Chondrocyte (in vitro differentiated cells): Measurements from ENCODE around the gene ATP9A. TPM values are rescaled to one million over a fixed set of nuclear protein-coding genes. Genes with fewer than 3 reads are reported as not detected.

ENCODE experiments used
- DNase-seq: peaks from one replicate; pipeline ENCODE4 v3.0.0; 2021; ENCODE audit warnings: mixed read lengths, low spot score
- H3K27ac Mint-ChIP-seq: one replicate; pipeline ENCODE4 v1.8.0; 2021; ENCODE audit warnings: mild to moderate bottlenecking, moderate library complexity, mixed read lengths; ENCODE audit not compliant: unreplicated experiment
- H3K27me3 Mint-ChIP-seq: 2 replicates; pipeline ENCODE4 v1.8.0; 2021; ENCODE audit warnings: low read depth, mixed read lengths
- H3K36me3 Mint-ChIP-seq: 2 replicates; pipeline ENCODE4 v1.8.0; 2021; ENCODE audit warnings: low read depth, mixed read lengths
- H3K4me1 Mint-ChIP-seq: 2 replicates; pipeline ENCODE4 v1.8.0; 2021; ENCODE audit warnings: low read depth, mild to moderate bottlenecking, mixed read lengths
- H3K4me3 Mint-ChIP-seq: one replicate; pipeline ENCODE4 v1.8.0; 2021; ENCODE audit warnings: mild to moderate bottlenecking, moderate library complexity, mixed read lengths; ENCODE audit not compliant: unreplicated experiment
- H3K9me3 Mint-ChIP-seq: 2 replicates; pipeline ENCODE4 v1.8.0; 2021; ENCODE audit warnings: low read depth, mixed read lengths
- CTCF ChIP-seq: fragments of 200-600 bp; sonication (generic); IDR thresholded peaks from 2 replicates; pipeline ENCODE4 v1.5.0; 2021; ENCODE audit warnings: antibody characterized with exemption, mild to moderate bottlenecking, moderate library complexity
- total RNA-seq: library from RNA; stranded (reverse); gene quantifications from 3 replicates; pipeline ENCODE4 v1.2.1, GENCODE V29; 2021

Gene ATP9A
- total RNA-seq, 1 donor from 2014 or later: 43.1 TPM

DNA sequence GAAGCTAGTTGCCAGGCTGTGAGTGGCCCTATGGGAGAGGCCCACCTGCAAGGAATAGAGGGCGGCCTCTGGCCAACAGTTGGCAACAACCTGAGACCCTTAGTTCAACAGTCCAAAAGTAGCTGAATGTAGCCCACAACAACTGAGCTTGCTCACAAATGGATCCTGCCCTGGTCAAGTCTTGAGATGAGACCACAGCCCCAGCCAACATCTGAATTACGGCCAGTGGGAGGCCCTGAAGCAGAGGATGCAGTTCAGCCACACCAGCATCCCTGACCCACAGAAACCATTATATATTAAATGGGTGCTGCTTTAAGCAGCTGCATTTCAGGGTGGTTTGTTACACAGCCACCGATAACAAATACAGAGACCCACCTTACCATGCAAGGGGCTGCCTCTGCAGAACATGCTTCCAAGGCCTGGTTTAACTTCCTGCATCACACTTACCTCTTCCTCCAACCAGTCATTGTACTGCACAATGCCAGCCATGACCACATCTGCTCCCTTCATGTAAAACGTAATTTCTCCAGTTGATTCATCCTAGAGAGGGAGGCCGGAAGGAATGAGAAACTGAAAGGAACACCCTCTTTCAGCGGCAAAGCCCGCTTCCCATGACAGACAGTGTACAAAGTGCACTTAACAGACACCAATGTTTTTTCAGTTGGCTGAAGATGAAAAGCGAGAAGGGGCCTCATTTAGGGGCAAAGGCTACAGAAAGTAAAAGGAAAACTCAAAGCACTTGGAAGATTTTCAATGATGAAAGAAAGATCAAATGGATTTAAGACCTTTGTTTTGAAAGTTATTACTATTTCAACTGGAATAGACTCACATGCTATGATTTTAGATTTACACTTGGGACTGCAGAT lies 139.4 kb downstream of the ATP9A start:
- TF ChIP-seq CTCF: no peak
- Mint-ChIP-seq H3K36me3 (peaks cover 27% of the 10 kb centered on the region), H3K4me1 (peaks cover 30% of the 10 kb centered on the region), H3K27ac (no peak overlapping the region), H3K4me3 (no peak overlapping the region), H3K9me3 (no peaks in the 10 kb centered on the region), H3K27me3 (peaks cover 4% of the 10 kb centered on the region)
- DNase-seq: no peak

- Mint-ChIP-seq H3K9me3 (no peaks in the 10 kb centered on the region), H3K4me1 (peaks cover 30% of the 10 kb centered on the region), H3K4me3 (no peak overlapping the region), H3K27me3 (peaks cover 4% of the 10 kb centered on the region), H3K27ac (no peak overlapping the region), H3K36me3 (peaks cover 27% of the 10 kb centered on the region)
- no peak for TF ChIP-seq CTCF
- DNase-seq: no peak
These were observed 140.6 kb downstream of the ATP9A start for GRCh38 chr20:51627586-51627985.

DNA sequence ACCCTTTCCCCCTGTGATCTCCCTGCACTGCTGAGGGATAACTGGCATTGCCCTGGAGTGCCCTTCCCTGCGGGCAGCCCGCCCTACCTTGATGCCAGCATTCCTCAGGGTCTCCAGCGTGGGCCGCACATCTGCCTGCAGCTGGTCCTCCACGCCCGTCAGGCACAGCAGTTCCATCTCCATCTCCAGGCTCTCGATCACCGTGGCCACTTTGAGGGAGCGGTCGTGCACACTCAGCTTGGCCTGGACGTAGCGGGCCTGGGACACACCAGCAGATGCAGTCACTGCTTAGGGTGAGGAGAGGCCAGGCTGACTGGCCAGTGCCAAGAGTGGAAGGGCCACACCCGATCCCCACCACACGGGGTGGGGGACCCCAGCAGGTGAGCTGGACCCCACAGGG lies 143.1 kb downstream of the ATP9A start:
- Mint-ChIP-seq H3K4me1 (peaks cover 10% of the 10 kb centered on the region), H3K36me3 (peaks cover 29% of the 10 kb centered on the region), H3K27me3 (peaks cover 4% of the 10 kb centered on the region), H3K27ac (no peak overlapping the region), H3K4me3 (no peak overlapping the region), H3K9me3 (no peaks in the 10 kb centered on the region)
- DNase-seq: no peak
- TF ChIP-seq CTCF: no peak

DNA sequence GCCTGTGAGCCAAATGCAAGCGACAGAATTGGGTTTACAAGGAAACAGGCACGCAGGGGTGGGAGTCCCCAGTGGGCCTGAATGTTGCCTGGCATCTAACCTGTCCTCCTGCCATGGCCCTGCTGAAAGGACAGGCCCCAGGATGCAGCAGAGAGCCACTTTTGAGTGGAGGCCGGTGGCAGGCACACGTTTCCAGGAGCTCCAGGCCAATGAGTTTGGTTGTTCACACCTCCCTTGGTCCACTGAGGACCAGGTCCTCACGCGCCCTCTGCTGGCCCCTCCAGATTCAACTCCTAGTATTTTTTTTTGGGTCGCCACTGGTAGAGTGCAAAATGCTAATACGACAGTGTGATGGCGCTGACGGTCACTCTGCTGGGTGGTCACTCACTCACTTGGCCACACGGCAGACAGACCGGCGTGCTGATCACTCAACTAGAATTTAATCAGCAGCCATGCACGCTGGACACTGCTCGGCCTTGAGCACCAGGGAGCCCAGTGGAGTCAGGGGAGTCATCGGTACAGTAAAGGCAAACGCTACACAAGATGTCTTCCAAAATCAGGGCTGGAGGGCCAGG lies 143.9 kb downstream of the ATP9A start:
- H3K27ac Mint-ChIP-seq: no peak overlapping the region
- no peaks in the 10 kb centered on the region for H3K9me3 Mint-ChIP-seq
- peaks cover 5% of the 10 kb centered on the region for H3K4me1 Mint-ChIP-seq
- DNase-seq: no peak
- H3K27me3 Mint-ChIP-seq: peaks cover 4% of the 10 kb centered on the region
- H3K36me3 Mint-ChIP-seq: peaks cover 29% of the 10 kb centered on the region
- no peak overlapping the region for H3K4me3 Mint-ChIP-seq
- peak; percentile 85 for TF ChIP-seq CTCF

- TF ChIP-seq CTCF: no peak
- peaks cover 2% of the 10 kb centered on the region for H3K27me3 Mint-ChIP-seq
These were observed 144.9 kb downstream of the ATP9A start for GRCh38 chr20:51623255-51623654.

More at GRCh38 chr20:51623255-51623654, 144.9 kb downstream of the ATP9A start:
- no peak for DNase-seq
- Mint-ChIP-seq H3K36me3 (peaks cover 31% of the 10 kb centered on the region), H3K9me3 (no peaks in the 10 kb centered on the region), H3K27ac (no peak overlapping the region), H3K4me3 (no peak overlapping the region), H3K4me1 (no peaks in the 10 kb centered on the region)
